HEK293 (cell line): ENCODE measurements around the gene CDHR5.

Experiments used
- CTCF ChIA-PET: fragments of 350-600 bp; formaldehyde crosslinking; extraction: SDS; loops from one replicate; lab custom pipeline; 2021; ENCODE audit warnings: antibody characterized with exemption; lab: Yijun Ruan, JAX
- POLR2A ChIA-PET: fragments of 300-600 bp; formaldehyde crosslinking; extraction: SDS; loops from one replicate; lab custom pipeline; 2020; ENCODE audit warnings: antibody characterized with exemption, inconsistent platforms; lab: Yijun Ruan, JAX
- H3K27ac ChIP-seq: fragments of 200-500 bp; sonication (Bioruptor generic); 2 replicates; pipeline ENCODE4 v1.5.1; 2014; ENCODE audit warnings: low read depth, low read length, control low read depth, inconsistent platforms; ENCODE audit errors: extremely low read depth
- H3K36me3 ChIP-seq, 2 experiments: fragments of 200-500 bp in 1 of 2; sonication (Bioruptor generic) in 1 of 2; 1 replicate in 1 of 2; 2 replicates in 1 of 2; pipeline ENCODE4 v1.5.1; 2014 to 2017; ENCODE audit warnings: inconsistent platforms in 2 of 2, low read length in 2 of 2; ENCODE audit not compliant: control insufficient read depth in 2 of 2, insufficient read depth in 1 of 2
- H3K4me1 ChIP-seq: fragments of 200-500 bp; sonication (Bioruptor generic); 2 replicates; pipeline ENCODE4 v1.5.1; 2014; ENCODE audit warnings: mild to moderate bottlenecking, low read length, inconsistent platforms; ENCODE audit not compliant: control insufficient read depth, insufficient read depth
- H3K4me3 ChIP-seq: 2 replicates; pipeline ENCODE4 v1.5.1; 2011; ENCODE audit warnings: low read depth, mild to moderate bottlenecking, control low read depth, low read length, moderate library complexity
- H3K9me3 ChIP-seq: fragments of 200-500 bp; sonication (Bioruptor generic); 2 replicates; pipeline ENCODE4 v1.5.1; 2014; ENCODE audit warnings: low read depth, low read length, inconsistent platforms; ENCODE audit not compliant: control insufficient read depth, insufficient read depth
- GFI1B ChIP-seq: fragments of 450-650 bp; formaldehyde crosslinking; IDR thresholded peaks from 2 replicates; pipeline ENCODE4 v1.5.1; 2016; ENCODE audit warnings: missing biosample characterization, missing genetic modification characterization
- MEIS1 ChIP-seq: sonication (generic); formaldehyde crosslinking; IDR thresholded peaks from 2 replicates; pipeline ENCODE4 v1.8.1; 2022; ENCODE audit warnings: missing genetic modification reagents, mild to moderate bottlenecking, borderline replicate concordance
- MZF1 ChIP-seq: fragments of 450-650 bp; formaldehyde crosslinking; IDR thresholded peaks from 2 replicates; pipeline ENCODE4 v1.5.1; 2017; ENCODE audit warnings: missing biosample characterization, missing genetic modification characterization, borderline replicate concordance
- ZFHX2 ChIP-seq: fragments of 450-650 bp; formaldehyde crosslinking; conservative IDR thresholded peaks from 2 replicates; pipeline ENCODE4 v1.5.1; 2016; ENCODE audit warnings: missing biosample characterization, missing genetic modification characterization
- ZFP3 ChIP-seq: fragments of 450-650 bp; formaldehyde crosslinking; IDR thresholded peaks from 2 replicates; pipeline ENCODE4 v1.5.1; 2016; ENCODE audit warnings: low read depth, missing biosample characterization, missing genetic modification characterization
- ZNF10 ChIP-seq: fragments of 450-650 bp; formaldehyde crosslinking; IDR thresholded peaks from 2 replicates; pipeline ENCODE4 v1.5.1; 2017; ENCODE audit warnings: missing biosample characterization, missing genetic modification characterization
- ZNF121 ChIP-seq: fragments of 450-650 bp; formaldehyde crosslinking; IDR thresholded peaks from 2 replicates; pipeline ENCODE4 v1.5.1; 2016; ENCODE audit warnings: missing biosample characterization, missing genetic modification characterization
- ZNF132 ChIP-seq: fragments of 450-650 bp; formaldehyde crosslinking; IDR thresholded peaks from 2 replicates; pipeline ENCODE4 v1.5.1; 2017; ENCODE audit warnings: missing biosample characterization, missing genetic modification characterization, borderline replicate concordance
- ZNF266 ChIP-seq: fragments of 450-650 bp; formaldehyde crosslinking; IDR thresholded peaks from 2 replicates; pipeline ENCODE4 v1.5.1; 2016; ENCODE audit warnings: missing biosample characterization, missing genetic modification characterization, low read depth
- ZNF292 ChIP-seq: fragments of 450-650 bp; formaldehyde crosslinking; IDR thresholded peaks from 2 replicates; pipeline ENCODE4 v1.5.1; 2016; ENCODE audit warnings: low read depth, missing biosample characterization, missing genetic modification characterization, borderline replicate concordance
- ZNF514 ChIP-seq: fragments of 450-650 bp; formaldehyde crosslinking; IDR thresholded peaks from 2 replicates; pipeline ENCODE4 v1.5.1; 2016; ENCODE audit warnings: missing biosample characterization, missing genetic modification characterization
- ZNF530 ChIP-seq: fragments of 450-650 bp; formaldehyde crosslinking; IDR thresholded peaks from 2 replicates; pipeline ENCODE4 v1.5.1; 2016; ENCODE audit warnings: low read depth, missing biosample characterization, missing genetic modification characterization
- ZNF560 ChIP-seq: fragments of 450-650 bp; formaldehyde crosslinking; IDR thresholded peaks from 2 replicates; pipeline ENCODE4 v1.5.1; 2017; ENCODE audit warnings: missing biosample characterization, missing genetic modification characterization, borderline replicate concordance
- ZNF585B ChIP-seq: fragments of 450-650 bp; formaldehyde crosslinking; IDR thresholded peaks from 2 replicates; pipeline ENCODE4 v1.5.1; 2016; ENCODE audit warnings: missing biosample characterization, missing genetic modification characterization
- ZNF626 ChIP-seq: fragments of 450-650 bp; sonication (Bioruptor Pico); formaldehyde crosslinking; IDR thresholded peaks from 2 replicates; pipeline ENCODE4 v1.5.1; 2018; ENCODE audit warnings: missing biosample characterization, missing genetic modification characterization, inconsistent platforms
- ZNF658 ChIP-seq: fragments of 450-650 bp; formaldehyde crosslinking; IDR thresholded peaks from 2 replicates; pipeline ENCODE4; 2016; ENCODE audit warnings: missing biosample characterization, missing genetic modification characterization
- TF ChIP-seq, protein P1 (sequence below): fragments of 450-650 bp; formaldehyde crosslinking; IDR thresholded peaks from 2 replicates; pipeline ENCODE4 v1.5.1; 2016; ENCODE audit warnings: missing biosample characterization, missing genetic modification characterization
- TF ChIP-seq, protein P2 (sequence below): fragments of 450-650 bp; formaldehyde crosslinking; IDR thresholded peaks from 2 replicates; pipeline ENCODE4 v1.5.1; 2016; ENCODE audit warnings: missing biosample characterization, missing genetic modification characterization
- TF ChIP-seq, protein P3 (sequence below): fragments of 450-650 bp; formaldehyde crosslinking; IDR thresholded peaks from 2 replicates; pipeline ENCODE4 v1.5.1; 2016; ENCODE audit warnings: missing biosample characterization, missing genetic modification characterization

The CDHR5 gene

DNA sequence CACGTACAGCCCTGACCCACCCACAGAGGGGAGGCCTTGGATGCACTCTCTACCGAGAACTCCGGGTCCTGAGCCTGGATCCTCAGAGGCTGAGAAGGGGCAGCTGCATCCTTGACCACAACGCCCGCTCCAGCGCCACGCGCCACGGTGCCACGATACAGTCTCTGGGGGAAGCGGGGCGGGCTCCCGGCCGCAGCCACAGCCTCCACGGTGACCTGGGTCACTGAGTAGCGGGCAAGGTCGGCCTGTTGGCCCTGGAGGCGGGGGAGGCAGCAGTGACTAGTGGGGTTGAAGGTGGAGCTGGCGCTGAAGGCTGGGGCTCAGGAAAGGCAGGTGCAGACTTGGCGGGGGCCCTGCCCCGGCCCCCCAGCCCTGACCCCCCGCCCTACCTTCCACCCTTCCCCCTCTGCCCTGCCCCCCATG, 5.1 kb downstream of the CDHR5 start:
- Histone ChIP-seq H3K4me1 (no peaks in the 10 kb centered on the region), H3K4me3 (no peak overlapping the region), H3K9me3 (no peaks in the 10 kb centered on the region), H3K36me3 (peaks cover 0 to 14% of the 10 kb centered on the region in 2 experiments; a peak in 1 of 3 replicates), H3K27ac (no peak overlapping the region)
- CTCF ChIA-PET: no interaction called here
- TF ChIP-seq GFI1B (tag by site-specific recombination) (no peak), ZNF626 (tag by site-specific recombination) (no peak), ZNF658 (tag by site-specific recombination) (no peak), ZNF530 (tag by site-specific recombination) (no peak), ZFP3 (tag by site-specific recombination) (no peak)
- POLR2A ChIA-PET: no interaction called here

DNA sequence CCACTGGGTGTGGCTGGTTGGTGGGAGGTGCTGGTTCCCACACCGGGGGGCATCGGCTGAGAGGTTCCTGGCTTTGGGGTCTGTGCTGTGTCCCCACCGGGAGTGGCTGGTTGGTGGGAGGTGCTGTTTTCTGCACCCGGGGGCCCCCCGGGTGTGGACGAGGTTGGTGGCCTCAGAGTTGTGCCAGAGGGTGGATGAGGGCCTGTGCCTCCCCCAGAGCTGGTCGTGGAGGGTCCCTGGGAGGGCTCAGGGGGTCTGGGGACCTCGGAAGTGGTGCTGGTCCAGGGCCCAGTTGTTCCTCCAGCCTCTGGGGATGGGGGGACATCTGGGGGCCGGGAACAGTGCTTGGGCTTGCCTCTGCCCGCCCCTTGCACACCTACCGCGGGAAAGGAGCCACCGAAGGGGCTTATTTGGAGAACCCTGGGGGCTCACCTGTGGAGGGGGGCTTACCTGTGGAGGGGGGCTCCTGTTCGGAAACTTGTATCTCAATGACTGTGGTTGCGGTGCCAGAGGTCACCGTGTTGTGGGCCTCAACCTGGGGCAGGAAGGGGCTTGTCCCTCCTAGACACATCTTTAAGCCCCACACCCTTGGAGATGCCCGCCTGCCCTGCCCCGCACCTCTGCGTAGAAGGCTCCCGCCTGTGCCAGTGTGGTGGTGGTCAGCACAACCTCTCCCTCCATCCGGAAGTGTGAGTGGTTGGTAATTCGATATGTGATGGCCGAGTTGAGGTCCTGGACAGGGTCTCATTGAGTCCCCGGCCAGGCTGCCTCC, 5.7 kb downstream of the CDHR5 start:
- H3K27ac ChIP-seq: no peak overlapping the region
- no peak overlapping the region for H3K4me3 ChIP-seq
- peaks cover 0 to 20% of the 10 kb centered on the region in 2 experiments; a peak in 1 of 3 replicates for H3K36me3 ChIP-seq
- ChIA-PET CTCF (no interaction called here), POLR2A (no interaction called here)
- TF ChIP-seq ZNF560 (no peak), MEIS1 (no peak), ZNF585B (no peak), MZF1 (no peak), ZNF10 (tag by site-specific recombination) (no peak), ZFHX2 (tag by site-specific recombination) (no peak), ZNF514 (no peak), ZNF266 (tag by site-specific recombination) (no peak), ZNF121 (no peak), ZNF292 (no peak), ZNF132 (tag by site-specific recombination) (no peak)
- TF ChIP-seq, protein P1, sequence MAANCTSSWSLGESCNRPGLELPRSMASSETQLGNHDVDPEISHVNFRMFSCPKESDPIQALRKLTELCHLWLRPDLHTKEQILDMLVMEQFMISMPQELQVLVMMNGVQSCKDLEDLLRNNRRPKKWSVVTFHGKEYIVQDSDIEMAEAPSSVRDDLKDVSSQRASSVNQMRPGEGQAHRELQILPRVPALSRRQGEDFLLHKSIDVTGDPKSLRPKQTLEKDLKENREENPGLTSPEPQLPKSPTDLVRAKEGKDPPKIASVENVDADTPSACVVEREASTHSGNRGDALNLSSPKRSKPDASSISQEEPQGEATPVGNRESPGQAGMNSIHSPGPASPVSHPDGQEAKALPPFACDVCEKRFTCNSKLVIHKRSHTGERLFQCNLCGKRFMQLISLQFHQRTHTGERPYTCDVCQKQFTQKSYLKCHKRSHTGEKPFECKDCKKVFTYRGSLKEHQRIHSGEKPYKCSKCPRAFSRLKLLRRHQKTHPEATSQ (tag by site-specific recombination): no peak
- TF ChIP-seq, protein P2, sequence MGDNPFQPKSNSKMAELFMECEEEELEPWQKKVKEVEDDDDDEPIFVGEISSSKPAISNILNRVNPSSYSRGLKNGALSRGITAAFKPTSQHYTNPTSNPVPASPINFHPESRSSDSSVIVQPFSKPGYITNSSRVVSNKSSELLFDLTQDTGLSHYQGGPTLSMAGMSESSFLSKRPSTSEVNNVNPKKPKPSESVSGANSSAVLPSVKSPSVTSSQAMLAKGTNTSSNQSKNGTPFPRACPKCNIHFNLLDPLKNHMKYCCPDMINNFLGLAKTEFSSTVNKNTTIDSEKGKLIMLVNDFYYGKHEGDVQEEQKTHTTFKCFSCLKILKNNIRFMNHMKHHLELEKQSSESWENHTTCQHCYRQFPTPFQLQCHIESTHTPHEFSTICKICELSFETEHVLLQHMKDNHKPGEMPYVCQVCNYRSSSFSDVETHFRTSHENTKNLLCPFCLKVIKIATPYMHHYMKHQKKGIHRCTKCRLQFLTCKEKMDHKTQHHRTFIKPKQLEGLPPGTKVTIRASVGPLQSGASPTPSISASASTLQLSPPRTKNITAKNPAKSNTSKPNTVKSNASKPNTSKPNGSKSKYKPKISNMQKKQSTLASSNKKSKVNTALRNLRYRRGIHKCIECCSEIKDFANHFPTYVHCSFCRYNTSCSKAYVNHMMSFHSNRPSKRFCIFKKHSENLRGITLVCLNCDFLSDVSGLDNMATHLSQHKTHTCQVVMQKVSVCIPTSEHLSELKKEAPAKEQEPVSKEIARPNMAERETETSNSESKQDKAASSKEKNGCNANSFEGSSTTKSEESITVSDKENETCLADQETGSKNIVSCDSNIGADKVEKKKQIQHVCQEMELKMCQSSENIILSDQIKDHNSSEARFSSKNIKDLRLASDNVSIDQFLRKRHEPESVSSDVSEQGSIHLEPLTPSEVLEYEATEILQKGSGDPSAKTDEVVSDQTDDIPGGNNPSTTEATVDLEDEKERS (tag by site-specific recombination): no peak
- TF ChIP-seq, protein P3, sequence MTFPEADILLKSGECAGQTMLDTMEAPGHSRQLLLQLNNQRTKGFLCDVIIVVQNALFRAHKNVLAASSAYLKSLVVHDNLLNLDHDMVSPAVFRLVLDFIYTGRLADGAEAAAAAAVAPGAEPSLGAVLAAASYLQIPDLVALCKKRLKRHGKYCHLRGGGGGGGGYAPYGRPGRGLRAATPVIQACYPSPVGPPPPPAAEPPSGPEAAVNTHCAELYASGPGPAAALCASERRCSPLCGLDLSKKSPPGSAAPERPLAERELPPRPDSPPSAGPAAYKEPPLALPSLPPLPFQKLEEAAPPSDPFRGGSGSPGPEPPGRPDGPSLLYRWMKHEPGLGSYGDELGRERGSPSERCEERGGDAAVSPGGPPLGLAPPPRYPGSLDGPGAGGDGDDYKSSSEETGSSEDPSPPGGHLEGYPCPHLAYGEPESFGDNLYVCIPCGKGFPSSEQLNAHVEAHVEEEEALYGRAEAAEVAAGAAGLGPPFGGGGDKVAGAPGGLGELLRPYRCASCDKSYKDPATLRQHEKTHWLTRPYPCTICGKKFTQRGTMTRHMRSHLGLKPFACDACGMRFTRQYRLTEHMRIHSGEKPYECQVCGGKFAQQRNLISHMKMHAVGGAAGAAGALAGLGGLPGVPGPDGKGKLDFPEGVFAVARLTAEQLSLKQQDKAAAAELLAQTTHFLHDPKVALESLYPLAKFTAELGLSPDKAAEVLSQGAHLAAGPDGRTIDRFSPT (tag by site-specific recombination): no peak
- H3K4me1 ChIP-seq: no peaks in the 10 kb centered on the region
- no peaks in the 10 kb centered on the region for H3K9me3 ChIP-seq
